A549 treated with CORT108297 at 1 μM for 4 hours (cell line): ENCODE measurements around the gene PRAMEF9. TPM values are rescaled to one million over a fixed set of nuclear protein-coding genes. Genes with fewer than 3 reads are reported as not detected.

Experiments used
- total RNA-seq: library from RNA; stranded (reverse); fragments of 200-300 nt; extraction: Qiagen RNA extraction; gene quantifications from 5 replicates; pipeline ENCODE4 v1.2.3, GENCODE V29; 2022

Gene PRAMEF9
- not detected in 5 replicates for total RNA-seq

DNA sequence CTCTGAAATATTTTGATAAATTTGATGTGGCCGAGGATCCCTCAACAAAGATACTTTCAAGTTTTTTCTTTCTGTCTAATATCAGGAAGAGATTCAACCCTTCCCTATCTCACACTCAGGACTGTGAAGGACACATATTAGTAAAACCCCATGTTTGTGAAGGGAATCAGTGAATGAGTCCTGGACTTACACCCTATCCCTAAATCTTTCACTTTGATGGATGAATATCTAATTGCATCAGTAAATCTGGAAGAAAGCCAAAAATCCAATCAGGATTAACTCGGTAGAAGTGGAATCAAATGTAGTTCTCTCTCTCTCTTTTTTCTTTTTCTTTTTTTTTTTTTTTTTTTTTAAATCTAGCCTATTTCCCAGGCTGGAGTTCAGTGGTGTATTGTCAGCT lies at the start of gene PRAMEF9:
PRAMEF9 (plus strand) TSS at position 301 of the 400 bp plus-strand sequence. CDS start 3,433 bp downstream, outside the sequence.

GRCh38 chr1:13155909-13156308 lies 15.7 kb upstream of the PRAMEF9 start, which contains the start of gene PRAMEF26:
Gene PRAMEF26, minus strand, starts transcription at chr1:13156009. Its CDS starts 2,914 bp downstream, at chr1:13153095.

DNA sequence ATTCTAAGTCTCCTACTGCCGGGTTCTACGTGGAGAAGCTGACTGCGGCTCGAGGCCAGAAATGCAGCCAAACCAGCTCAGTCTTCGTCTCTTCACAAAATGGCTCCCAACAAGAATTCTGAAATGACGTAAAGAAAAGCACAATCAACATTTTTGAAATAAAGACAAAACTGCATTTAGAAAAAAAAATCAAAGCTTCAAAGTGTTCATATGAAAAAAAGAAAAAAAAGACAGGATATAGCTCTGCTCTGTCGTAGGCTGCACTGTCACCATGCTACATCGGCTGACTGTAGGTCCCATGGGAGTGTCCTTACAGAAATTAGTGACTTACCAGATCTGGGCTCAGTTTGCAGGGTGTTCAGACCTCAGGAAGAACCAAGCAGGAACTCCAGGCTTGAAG lies 6.1 kb upstream of the PRAMEF9 start, which contains the start of gene HNRNPCL4:
HNRNPCL4 (minus strand) TSS at position 101 of the 400 bp plus-strand sequence. CDS start 164 bp downstream, outside the sequence.

GRCh38 chr1:13201309-13201708 lies 29.7 kb downstream of the PRAMEF9 start, which contains the start of gene PRAMEF13:
Gene PRAMEF13, minus strand, starts transcription at chr1:13201409. Its CDS starts 1,820 bp downstream, at chr1:13199589.

DNA sequence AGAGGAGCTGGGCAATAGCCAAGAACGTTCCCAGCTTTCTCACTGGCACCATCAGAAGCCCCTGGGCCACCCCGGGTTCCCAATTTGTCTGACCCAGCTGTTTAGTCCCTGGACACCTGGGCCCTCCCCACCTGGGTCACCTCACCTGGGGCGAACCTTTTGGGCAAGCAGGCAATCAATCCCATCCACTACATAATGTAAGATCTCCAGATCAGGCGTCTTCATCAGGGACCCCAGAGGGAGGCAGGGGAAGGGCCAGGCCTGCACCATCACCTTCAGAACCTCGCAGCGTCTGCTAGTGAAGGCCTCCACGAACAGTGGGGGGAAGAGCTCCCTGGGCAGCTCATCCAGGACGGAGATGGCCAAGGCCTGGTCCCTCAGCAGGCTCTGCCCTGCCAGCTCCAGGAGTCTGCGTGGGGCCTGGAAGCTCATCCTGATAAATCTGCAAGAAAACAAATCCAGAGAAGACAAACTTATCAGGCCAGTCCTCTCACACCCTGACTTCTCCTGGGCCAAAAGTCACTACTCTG lies 54.1 kb downstream of the PRAMEF9 start, which contains the start of gene PRAMEF18:
PRAMEF18 (minus strand) TSS at position 480 of the 530 bp plus-strand sequence; CDS start at position 432, 48 bp downstream.

Other genes with a start within 250 kb of the PRAMEF9 start
- not detected in 5 replicates for gene PRAMEF6, start 224.3 kb upstream of the PRAMEF9 start, total RNA-seq
- gene PRAMEF27, start 115.3 kb upstream of the PRAMEF9 start, total RNA-seq = not detected in 5 replicates
- not detected in 5 replicates for gene HNRNPCL3, start 111.1 kb upstream of the PRAMEF9 start, total RNA-seq
- gene PRAMEF25, start 101.1 kb upstream of the PRAMEF9 start, total RNA-seq = not detected in 5 replicates
- not detected in 5 replicates for gene HNRNPCL2, start 55.0 kb upstream of the PRAMEF9 start, total RNA-seq
- gene PRAMEF26, start 15.8 kb upstream of the PRAMEF9 start, total RNA-seq = not detected in 5 replicates
- gene HNRNPCL4, start 6.2 kb upstream of the PRAMEF9 start, total RNA-seq = not detected in 5 replicates
- gene PRAMEF13, start 29.6 kb downstream of the PRAMEF9 start, total RNA-seq = not detected in 5 replicates
- not detected in 5 replicates for gene PRAMEF18, start 54.3 kb downstream of the PRAMEF9 start, total RNA-seq
- not detected in 5 replicates for gene PRAMEF5, start 82.3 kb downstream of the PRAMEF9 start, total RNA-seq
- not detected in 5 replicates for gene PRAMEF8, start 113.3 kb downstream of the PRAMEF9 start, total RNA-seq
- gene PRAMEF33, start 131.7 kb downstream of the PRAMEF9 start, total RNA-seq = not detected in 5 replicates
- gene PRAMEF15, start 143.7 kb downstream of the PRAMEF9 start, total RNA-seq = not detected in 5 replicates
- not detected in 5 replicates for gene PRAMEF14, start 175.3 kb downstream of the PRAMEF9 start, total RNA-seq
- gene PRAMEF19, start 200.1 kb downstream of the PRAMEF9 start, total RNA-seq = not detected in 5 replicates
- gene PRAMEF17, start 217.8 kb downstream of the PRAMEF9 start, total RNA-seq = not detected in 5 replicates
- gene PRAMEF20, start 238.6 kb downstream of the PRAMEF9 start, total RNA-seq = not detected in 5 replicates